ENCODE measurements around the gene BTNL3.
"Not testable (repeated sequence)": the region's sequence is repeated elsewhere in the genome, so short reads cannot be mapped to it uniquely, and the experiment has no call there.

The BTNL3 gene

DNA sequence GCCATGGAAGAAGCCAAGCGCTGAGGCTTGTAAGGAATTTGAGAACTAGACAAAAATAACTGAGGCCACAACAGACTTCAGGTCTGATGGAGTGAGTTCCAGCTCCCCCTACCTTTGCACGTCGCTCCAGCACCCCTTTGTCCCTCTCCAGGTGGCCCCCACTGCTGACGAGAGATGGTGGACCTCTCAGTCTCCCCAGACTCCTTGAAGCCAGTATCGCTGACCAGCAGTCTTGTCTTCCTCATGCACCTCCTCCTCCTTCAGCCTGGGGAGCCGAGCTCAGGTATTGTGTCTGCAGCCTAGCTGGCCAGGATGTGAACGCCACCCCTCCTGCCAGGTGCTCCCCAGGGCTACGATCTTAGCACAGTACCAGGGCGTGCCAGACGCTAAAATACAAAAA, 56.7 kb downstream of the BTNL3 start:
- no peaks in the 10 kb centered on the region for H3K27me3 ChIP-seq (replicated peaks; ENCODE audit: control insufficient read depth, insufficient read depth, low read length)
- no peaks in the 10 kb centered on the region for H3K36me3 ChIP-seq (ENCODE audit: control insufficient read depth, insufficient read depth, low read length)
- no peak overlapping the region for H3K4me3 ChIP-seq (replicated peaks; ENCODE audit: low read depth, low read length)
- TF ChIP-seq, protein P1, sequence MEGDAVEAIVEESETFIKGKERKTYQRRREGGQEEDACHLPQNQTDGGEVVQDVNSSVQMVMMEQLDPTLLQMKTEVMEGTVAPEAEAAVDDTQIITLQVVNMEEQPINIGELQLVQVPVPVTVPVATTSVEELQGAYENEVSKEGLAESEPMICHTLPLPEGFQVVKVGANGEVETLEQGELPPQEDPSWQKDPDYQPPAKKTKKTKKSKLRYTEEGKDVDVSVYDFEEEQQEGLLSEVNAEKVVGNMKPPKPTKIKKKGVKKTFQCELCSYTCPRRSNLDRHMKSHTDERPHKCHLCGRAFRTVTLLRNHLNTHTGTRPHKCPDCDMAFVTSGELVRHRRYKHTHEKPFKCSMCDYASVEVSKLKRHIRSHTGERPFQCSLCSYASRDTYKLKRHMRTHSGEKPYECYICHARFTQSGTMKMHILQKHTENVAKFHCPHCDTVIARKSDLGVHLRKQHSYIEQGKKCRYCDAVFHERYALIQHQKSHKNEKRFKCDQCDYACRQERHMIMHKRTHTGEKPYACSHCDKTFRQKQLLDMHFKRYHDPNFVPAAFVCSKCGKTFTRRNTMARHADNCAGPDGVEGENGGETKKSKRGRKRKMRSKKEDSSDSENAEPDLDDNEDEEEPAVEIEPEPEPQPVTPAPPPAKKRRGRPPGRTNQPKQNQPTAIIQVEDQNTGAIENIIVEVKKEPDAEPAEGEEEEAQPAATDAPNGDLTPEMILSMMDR (IDR thresholded peaks at IDR 0.05; ENCODE audit: insufficient read depth, low read length, poor library complexity, severe bottlenecking): peak; percentile 30
- no peak for DNase-seq (ENCODE audit: extremely low read depth, insufficient read length)

DNA sequence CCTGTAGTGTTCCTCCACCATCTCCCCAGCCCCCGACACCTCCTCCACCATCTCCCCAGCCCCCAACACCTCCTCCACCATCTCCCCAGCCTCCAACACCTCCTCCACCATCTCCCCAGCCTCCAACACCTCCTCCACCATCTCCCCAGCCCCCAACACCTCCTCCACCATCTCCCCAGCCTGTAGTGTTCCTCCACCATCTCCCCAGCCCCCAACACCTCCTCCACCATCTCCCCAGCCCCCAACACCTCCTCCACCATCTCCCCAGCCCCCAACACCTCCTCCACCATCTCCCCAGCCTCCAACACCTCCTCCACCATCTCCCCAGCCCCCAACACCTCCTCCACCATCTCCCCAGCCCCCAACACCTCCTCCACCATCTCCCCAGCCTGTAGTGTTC, 57.2 kb downstream of the BTNL3 start:
- H3K27me3 ChIP-seq (replicated peaks; ENCODE audit: control insufficient read depth, insufficient read depth, low read length); H3K4me3 ChIP-seq (replicated peaks; ENCODE audit: low read depth, low read length); H3K36me3 ChIP-seq (ENCODE audit: control insufficient read depth, insufficient read depth, low read length); DNase-seq (ENCODE audit: extremely low read depth, insufficient read length): not testable (repeated sequence)

DNA sequence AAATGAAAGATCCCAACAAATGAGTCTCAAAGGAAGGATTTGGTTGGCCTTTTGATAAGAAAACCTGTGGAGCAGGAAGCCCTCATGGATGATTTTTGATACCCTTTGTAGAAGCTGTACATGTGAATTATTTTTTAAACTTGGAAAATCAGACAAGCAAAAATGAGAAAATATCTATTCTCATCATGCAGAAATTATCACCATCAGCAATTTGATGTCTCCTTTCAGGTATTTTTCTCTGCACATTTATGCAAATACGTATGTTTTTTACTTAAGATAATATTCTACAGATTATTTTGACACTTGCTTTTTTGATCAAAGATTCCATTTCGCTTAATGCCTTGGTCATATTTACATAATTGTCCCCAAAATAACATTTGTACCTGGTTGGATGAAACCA, 58.6 kb downstream of the BTNL3 start:
- no peak for DNase-seq (ENCODE audit: extremely low read depth, insufficient read length)
- TF ChIP-seq, protein P1 (IDR thresholded peaks at IDR 0.05; ENCODE audit: insufficient read depth, low read length, poor library complexity, severe bottlenecking): no peak
- H3K4me3 ChIP-seq (replicated peaks; ENCODE audit: low read depth, low read length): no peak overlapping the region
- no peaks in the 10 kb centered on the region for H3K36me3 ChIP-seq (ENCODE audit: control insufficient read depth, insufficient read depth, low read length)
- no peaks in the 10 kb centered on the region for H3K27me3 ChIP-seq (replicated peaks; ENCODE audit: control insufficient read depth, insufficient read depth, low read length)

- Histone ChIP-seq H3K36me3 (ENCODE audit: control insufficient read depth, insufficient read depth, low read length) (no peaks in the 10 kb centered on the region), H3K4me3 (replicated peaks; ENCODE audit: low read depth, low read length) (no peak overlapping the region), H3K27me3 (replicated peaks; ENCODE audit: control insufficient read depth, insufficient read depth, low read length) (no peaks in the 10 kb centered on the region)
- TF ChIP-seq, protein P1 (IDR thresholded peaks at IDR 0.05; ENCODE audit: insufficient read depth, low read length, poor library complexity, severe bottlenecking): no peak
- DNase-seq (ENCODE audit: extremely low read depth, insufficient read length): no peak
Observed at GRCh38 chr5:181047921-181048320, 59.3 kb downstream of the BTNL3 start.

GRCh38 chr5:181050016-181050415, 61.4 kb downstream of the BTNL3 start:
- TF ChIP-seq, protein P1 (IDR thresholded peaks at IDR 0.05; ENCODE audit: insufficient read depth, low read length, poor library complexity, severe bottlenecking): no peak
- no peak overlapping the region for H3K4me3 ChIP-seq (replicated peaks; ENCODE audit: low read depth, low read length)
- H3K27me3 ChIP-seq (replicated peaks; ENCODE audit: control insufficient read depth, insufficient read depth, low read length): no peaks in the 10 kb centered on the region
- no peak for DNase-seq (ENCODE audit: extremely low read depth, insufficient read length)
- H3K36me3 ChIP-seq (ENCODE audit: control insufficient read depth, insufficient read depth, low read length): no peaks in the 10 kb centered on the region

- DNase-seq (ENCODE audit: extremely low read depth, insufficient read length): no peak
- TF ChIP-seq, protein P1 (IDR thresholded peaks at IDR 0.05; ENCODE audit: insufficient read depth, low read length, poor library complexity, severe bottlenecking): no peak
- Histone ChIP-seq H3K36me3 (ENCODE audit: control insufficient read depth, insufficient read depth, low read length) (peaks cover 2% of the 10 kb centered on the region; the same call in 1 of the 2 replicates), H3K27me3 (replicated peaks; ENCODE audit: control insufficient read depth, insufficient read depth, low read length) (no peaks in the 10 kb centered on the region), H3K4me3 (replicated peaks; ENCODE audit: low read depth, low read length) (peak overlapping the region; percentile 87)
Observed at GRCh38 chr5:181051841-181052671, 63.4 kb downstream of the BTNL3 start.

All from GM06990 (cell line).